Endometrium (tissue), 2 donors: Measurements from ENCODE around the gene PLXDC2.

Experiments
- FAIRE-seq: peaks from 2 replicates; lab custom pipeline; 2012; peaks lifted over from hg19 to GRCh38; lab: Jason Lieb, UNC
- donor health status: control.
- donor health status: control.

PLXDC2 gene

GRCh38 chr10:19941206-19941880, 125.1 kb downstream of the PLXDC2 start:
- FAIRE-seq, result no peak

GRCh38 chr10:19944911-19945663, 128.9 kb downstream of the PLXDC2 start:
- FAIRE-seq, result no peak

GRCh38 chr10:19946245-19946644, 130.0 kb downstream of the PLXDC2 start:
- no peak for FAIRE-seq

GRCh38 chr10:19946791-19947190, 130.6 kb downstream of the PLXDC2 start:
- FAIRE-seq, result no peak

GRCh38 chr10:19947215-19947614, 131.0 kb downstream of the PLXDC2 start:
- peak; percentile 21 for FAIRE-seq

GRCh38 chr10:19947656-19948055, 131.4 kb downstream of the PLXDC2 start:
- no peak for FAIRE-seq

- FAIRE-seq, result no peak
These were observed 136.2 kb downstream of the PLXDC2 start for GRCh38 chr10:19952224-19953010.

GRCh38 chr10:19954601-19955000, 138.4 kb downstream of the PLXDC2 start:
- FAIRE-seq, result no peak

- no peak for FAIRE-seq
These were observed 140.3 kb downstream of the PLXDC2 start for GRCh38 chr10:19956516-19957032.

- no peak for FAIRE-seq
These were observed 142.6 kb downstream of the PLXDC2 start for GRCh38 chr10:19958787-19959186.

- FAIRE-seq, result no peak
These were observed 145.1 kb downstream of the PLXDC2 start for GRCh38 chr10:19961076-19962053.

- no peak for FAIRE-seq
These were observed 148.4 kb downstream of the PLXDC2 start for GRCh38 chr10:19964625-19965024.

- no peak for FAIRE-seq
These were observed 150.5 kb downstream of the PLXDC2 start for GRCh38 chr10:19966751-19967150.

GRCh38 chr10:19967981-19968380, 151.7 kb downstream of the PLXDC2 start:
- FAIRE-seq, result no peak

GRCh38 chr10:19968745-19969144, 152.5 kb downstream of the PLXDC2 start:
- FAIRE-seq, result no peak

- no peak for FAIRE-seq
These were observed 154.0 kb downstream of the PLXDC2 start for GRCh38 chr10:19970256-19970655.

GRCh38 chr10:19970717-19971116, 154.5 kb downstream of the PLXDC2 start:
- FAIRE-seq, result no peak

- FAIRE-seq, result no peak
These were observed 155.3 kb downstream of the PLXDC2 start for GRCh38 chr10:19971343-19972052.

GRCh38 chr10:19974138-19974537, 157.9 kb downstream of the PLXDC2 start:
- no peak for FAIRE-seq

- no peak for FAIRE-seq
These were observed 158.3 kb downstream of the PLXDC2 start for GRCh38 chr10:19974554-19974953.

- no peak for FAIRE-seq
These were observed 160.9 kb downstream of the PLXDC2 start for GRCh38 chr10:19977097-19977521.
